CD14-positive monocyte (primary cell): ENCODE results near the gene SOX21. TPM values are rescaled to one million over a fixed set of nuclear protein-coding genes. Genes with fewer than 3 reads are reported as not detected.

Source experiments
- DNase-seq, 3 donors: peaks; one replicate each; pipeline ENCODE4 v3.0.0-alpha.2; 2011 to 2022
- H2AFZ ChIP-seq: 2 replicates; pipeline ENCODE4 v1.6.0; 2012; ENCODE audit warnings: mild to moderate bottlenecking, low read depth, low read length, inconsistent platforms; ENCODE audit not compliant: insufficient read depth, poor library complexity, severe bottlenecking
- H3K27ac ChIP-seq, 2 donors: 1 replicate in 1 of 2; 2 replicates in 1 of 2; pipeline ENCODE4 v1.5.1; 2012 to 2013; ENCODE audit warnings: low read length in 2 of 2, control low read depth in 1 of 2, inconsistent platforms in 1 of 2, low read depth in 1 of 2, mild to moderate bottlenecking in 1 of 2
- H3K27me3 ChIP-seq, 2 donors: one replicate each; pipeline versions ENCODE4 v1.6.0 to v1.6.1; 2011 to 2013; ENCODE audit warnings: low read length in 2 of 2; ENCODE audit not compliant: control insufficient read depth in 2 of 2, insufficient read depth in 2 of 2
- H3K36me3 ChIP-seq, 2 donors: replicated peaks in 1 of 2; 1 replicate in 1 of 2; 2 replicates in 1 of 2; pipeline versions ENCODE4 v1.5.1 to v1.6.1; 2012 to 2013; ENCODE audit warnings: low read length in 2 of 2, control low read depth in 1 of 2, inconsistent platforms in 1 of 2, mild to moderate bottlenecking in 1 of 2; ENCODE audit not compliant: insufficient read depth in 2 of 2, control insufficient read depth in 1 of 2
- H3K4me1 ChIP-seq, 2 donors: 1 replicate in 1 of 2; 2 replicates in 1 of 2; pipeline versions ENCODE4 v1.5.1 to v1.6.1; 2012 to 2013; ENCODE audit warnings: low read length in 2 of 2, control low read depth in 1 of 2, inconsistent platforms in 1 of 2, mild to moderate bottlenecking in 1 of 2, moderate library complexity in 1 of 2; ENCODE audit not compliant: insufficient read depth in 2 of 2, control insufficient read depth in 1 of 2
- H3K4me2 ChIP-seq: replicated peaks from 2 replicates; pipeline ENCODE3; 2012; ENCODE audit warnings: low read length, moderate library complexity, mild to moderate bottlenecking; ENCODE audit not compliant: poor library complexity, severe bottlenecking; ENCODE audit errors: extremely low read depth
- H3K4me3 ChIP-seq, 3 experiments: fragments of 200-600 bp in 1 of 3; sonication (generic) in 1 of 3; replicated peaks in 1 of 3; 1 replicate in 2 of 3; 2 replicates in 1 of 3; pipeline ENCODE4 v1.5.1; 2011 to 2013; ENCODE audit warnings: low read length in 3 of 3, mild to moderate bottlenecking in 3 of 3, control low read depth in 2 of 3, low read depth in 2 of 3, inconsistent platforms in 1 of 3, moderate library complexity in 1 of 3
- H3K79me2 ChIP-seq: 2 replicates; pipeline ENCODE4 v1.6.0; 2012; ENCODE audit warnings: mild to moderate bottlenecking, control low read depth, inconsistent platforms, low read length, moderate library complexity; ENCODE audit not compliant: insufficient read depth
- H3K9ac ChIP-seq: 2 replicates; pipeline ENCODE4 v1.6.0; 2017; ENCODE audit warnings: low read length, mild to moderate bottlenecking; ENCODE audit not compliant: insufficient read depth, poor library complexity, severe bottlenecking
- H3K9me3 ChIP-seq, 2 donors: replicated peaks in 1 of 2; 1 replicate in 1 of 2; 2 replicates in 1 of 2; pipeline versions ENCODE4 v1.5.1 to v1.6.1; 2012 to 2013; ENCODE audit warnings: low read length in 2 of 2, control low read depth in 1 of 2; ENCODE audit not compliant: control insufficient read depth in 1 of 2, insufficient read depth in 1 of 2
- H4K20me1 ChIP-seq: 2 replicates; pipeline ENCODE4 v1.6.0; 2012; ENCODE audit warnings: mild to moderate bottlenecking, low read length, control low read depth, moderate library complexity; ENCODE audit not compliant: insufficient read depth
- H3K27ac Mint-ChIP-seq, 7 donors: one replicate each; pipeline ENCODE4 v1.8.0; 2020; ENCODE audit warnings: mild to moderate bottlenecking in 7 of 7, mixed read lengths in 7 of 7, moderate library complexity in 6 of 7, inconsistent platforms in 2 of 7
- H3K27me3 Mint-ChIP-seq, 3 donors: one replicate each; pipeline ENCODE4 v1.8.0; 2021 to 2022; ENCODE audit warnings: low read depth in 3 of 3, mild to moderate bottlenecking in 3 of 3, mixed read lengths in 3 of 3, moderate library complexity in 3 of 3, inconsistent platforms in 1 of 3
- H3K36me3 Mint-ChIP-seq, 2 donors: one replicate each; pipeline ENCODE4 v1.8.0; 2020; ENCODE audit warnings: mixed read lengths in 2 of 2, inconsistent platforms in 1 of 2, mild to moderate bottlenecking in 1 of 2
- H3K4me1 Mint-ChIP-seq: one replicate; pipeline ENCODE4 v1.8.0; 2020; ENCODE audit warnings: mild to moderate bottlenecking, mixed read lengths
- H3K4me3 Mint-ChIP-seq, 2 donors: one replicate each; pipeline ENCODE4 v1.8.0; 2020; ENCODE audit warnings: mild to moderate bottlenecking in 2 of 2, mixed read lengths in 2 of 2, moderate library complexity in 1 of 2
- H3K9me3 Mint-ChIP-seq, 7 donors: one replicate each; pipeline ENCODE4 v1.8.0; 2020 to 2022; ENCODE audit warnings: mixed read lengths in 7 of 7, mild to moderate bottlenecking in 6 of 7, moderate library complexity in 6 of 7, inconsistent platforms in 2 of 7
- CTCF ChIP-seq: fragments of 200-600 bp; IDR thresholded peaks from one replicate; pipeline ENCODE4 v1.8.0; 2022; ENCODE audit warnings: antibody characterized with exemption, mild to moderate bottlenecking
- whole genome bisulfite sequencing: methylation state at CpG from one replicate; pipeline ENCODE4 v1.1.5; 2013; ENCODE audit warnings: missing lambda C conversion rate; ENCODE audit not compliant: insufficient coverage; 5-methylcytosine and 5-hydroxymethylcytosine counted together
- intact Hi-C, 2 donors: fragments of 100-400 bp; cut with micrococcal nuclease; formaldehyde crosslinking; loops; one replicate each; pipeline versions ENCODE4 v1.15.0 to v1.15.1; 2023
- polyA minus RNA-seq: library from RNA; depleted of rRNA, polyadenylated mRNA; stranded (reverse); fragments of >200 nt; gene quantifications from 2 replicates; pipeline ENCODE4 v1.2.3, GENCODE V29; 2012
- polyA plus RNA-seq, 3 donors: library from polyadenylated mRNA; depleted of rRNA in 1 of 3; unstranded in 2 of 3; stranded (reverse) in 1 of 3; fragments of 300-500 nt in 2 of 3; fragments of >200 nt in 1 of 3; fragmentation: Illumina TruSeq in 2 of 3; gene quantifications; 1 replicate in 2 of 3; 2 replicates in 1 of 3; pipeline ENCODE4 v1.2.3, GENCODE V29; 2012 to 2021
- total RNA-seq, 12 experiments: library from RNA in 1 of 12; stranded (reverse) in 1 of 12; fragments of 120-200 nt in 1 of 12; gene quantifications; one replicate each; pipeline ENCODE4 v1.2.4 and lab custom pipeline; 2013 to 2026; ENCODE audit warnings: mixed read lengths in 6 of 12, inconsistent platforms in 1 of 12

Gene SOX21
- not detected for total RNA-seq (2013)
- polyA plus RNA-seq (not detected), polyA minus RNA-seq (not detected in 2 replicates), total RNA-seq (lab: John Stamatoyannopoulos, UW) (0 to 0.37 (median 0) reads per million in 11 experiments)

DNA sequence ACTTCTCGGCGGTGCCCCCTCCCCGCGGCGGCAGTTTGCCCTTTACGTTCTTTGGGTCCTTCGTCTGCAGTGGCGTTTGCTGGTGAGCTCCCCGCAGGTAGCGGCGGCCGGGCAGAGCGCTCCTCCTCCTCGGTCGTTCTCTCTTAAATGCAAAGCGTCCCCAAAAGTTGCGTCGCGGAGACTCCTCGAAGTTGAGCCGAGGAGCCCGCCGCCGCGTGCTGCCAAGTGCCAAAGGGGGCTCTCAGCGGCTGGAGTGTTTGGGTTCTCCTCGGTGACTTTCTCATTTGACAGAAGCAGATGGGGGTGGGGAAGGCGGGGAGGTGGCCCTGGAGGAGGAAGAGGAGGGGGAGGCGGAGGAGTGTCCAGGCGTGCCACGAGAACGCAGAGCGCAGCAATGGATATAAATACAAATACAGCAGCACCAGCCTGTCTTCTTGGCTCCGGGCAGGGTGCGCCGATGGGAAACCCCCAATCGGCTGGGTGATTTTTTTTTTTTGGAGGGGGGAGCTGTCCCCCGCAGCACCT, at the start of gene SOX21:
Gene SOX21 (minus strand): TSS at position 259 of the 525 bp plus-strand sequence. CDS start 496 bp downstream, outside the sequence.
- intact Hi-C loops = no loop called here
- Histone ChIP-seq H3K27me3 (peaks cover 76 to 92% of the 10 kb centered on the region in 2 donors), H3K9me3 (peaks cover 0 to 14% of the 10 kb centered on the region in 2 donors), H2AFZ (no peak within 1 kb of the TSS), H3K79me2 (no peaks in the 10 kb centered on the region), H3K4me1 (peaks cover 9 to 26% of the 10 kb centered on the region in 2 donors), H3K4me3 (peak within 1 kb of the TSS in 1 of 3 experiments; percentile 44), H3K27ac (no peak within 1 kb of the TSS), H3K9ac (no peak within 1 kb of the TSS), H3K36me3 (no peaks in the 10 kb centered on the region), H4K20me1 (no peaks in the 10 kb centered on the region), H3K4me2 (peak within 1 kb of the TSS; percentile 60)
- H3K36me3 Mint-ChIP-seq = peaks cover 0 to 8% of the 10 kb centered on the region in 2 donors
- H3K9me3 Mint-ChIP-seq = peaks cover 0 to 14% (median 8%) of the 10 kb centered on the region in 7 donors
- no peak for DNase-seq
- H3K4me1 Mint-ChIP-seq = peaks cover 24% of the 10 kb centered on the region
- H3K27me3 Mint-ChIP-seq = peaks cover 76 to 95% (median 77%) of the 10 kb centered on the region in 3 donors
- peak within 1 kb of the TSS; percentile 41 to 88 for H3K4me3 Mint-ChIP-seq
- no peak for TF ChIP-seq CTCF
- 0% methylated on average over 25 of the region's 38 CpGs for WGBS
- H3K27ac Mint-ChIP-seq = no peak within 1 kb of the TSS

GRCh38 chr13:94761407-94761806, 49.1 kb upstream of the SOX21 start:
- DNase-seq = no peak
- H3K4me3 ChIP-seq = no peak overlapping the region
- Mint-ChIP-seq H3K4me1 (no peaks in the 10 kb centered on the region), H3K4me3 (no peak overlapping the region), H3K27me3 (peaks cover 0 to 4% (median 3%) of the 10 kb centered on the region in 3 donors), H3K36me3 (no peaks in the 10 kb centered on the region), H3K27ac (peak overlapping the region in 1 of 7 donors; percentile 46), H3K9me3 (peaks cover 0 to 8% (median 3%) of the 10 kb centered on the region in 7 donors)
- intact Hi-C loops = no loop called here
- no peaks in the 10 kb centered on the region for H3K79me2 ChIP-seq
- H3K9ac ChIP-seq = no peak overlapping the region
- H4K20me1 ChIP-seq = no peaks in the 10 kb centered on the region
- WGBS = no CpG with 5 or more reads among the region's 2 CpGs
- H3K36me3 ChIP-seq = no peaks in the 10 kb centered on the region
- H3K27me3 ChIP-seq = no peaks in the 10 kb centered on the region
- no peaks in the 10 kb centered on the region for H3K4me1 ChIP-seq
- TF ChIP-seq CTCF = no peak
- peaks cover 0 to 3% of the 10 kb centered on the region in 2 donors for H3K9me3 ChIP-seq
- no peak overlapping the region for H3K4me2 ChIP-seq
- no peak overlapping the region for H3K27ac ChIP-seq
- no peak overlapping the region for H2AFZ ChIP-seq
